ENCODE results near the gene DHCR7. TPM values are rescaled to one million over a fixed set of nuclear protein-coding genes. Genes with fewer than 3 reads are reported as not detected.

Gene DHCR7
- polyA plus RNA-seq, 2 of the 4 experiments (the other 2 are of a cell fraction), result 44.2 to 82.2 TPM

GRCh38 chr11:71399341-71399740 lies 48.9 kb downstream of the DHCR7 start:
- no peak for ATAC-seq
- TF ChIP-seq POLR2AphosphoS2 (conservative IDR thresholded peaks at IDR 0.05; ENCODE audit: low read length) (no peak), ZSCAN20 (CRISPR knock-in tag; IDR thresholded peaks at IDR 0.05) (no peak), PHF8 (IDR thresholded peaks at IDR 0.05; ENCODE audit: borderline replicate concordance, low read depth) (no peak), FOXS1 (CRISPR knock-in tag; IDR thresholded peaks at IDR 0.05) (no peak), CTCF (IDR thresholded peaks at IDR 0.05) (no peak), TP53 (CRISPR knock-in tag; IDR thresholded peaks at IDR 0.05) (no peak), HES2 (IDR thresholded peaks at IDR 0.05) (no peak), CBX8 (IDR thresholded peaks at IDR 0.05) (no peak), HMGXB4 (CRISPR knock-in tag; IDR thresholded peaks at IDR 0.05; ENCODE audit: borderline replicate concordance) (no peak), CHD2 (IDR thresholded peaks at IDR 0.05; ENCODE audit: low read length, partially characterized antibody) (no peak), SMC3 (IDR thresholded peaks at IDR 0.05) (no peak), CHD4 (IDR thresholded peaks at IDR 0.05; ENCODE audit: borderline replicate concordance) (no peak), RFX5 (IDR thresholded peaks at IDR 0.05) (no peak)
- 76% methylated on average over 7 of the region's 7 CpGs for WGBS (ENCODE audit: missing lambda C conversion rate)
- Histone ChIP-seq H3K4me1 (no peaks in the 10 kb centered on the region), H3K9me3 (peaks cover 5% of the 10 kb centered on the region), H3K4me3 (no peak overlapping the region), H3K27ac (no peak overlapping the region), H3K4me2 (no peak overlapping the region)
- ChIA-PET POLR2A (no interaction called here), CTCF (no interaction called here)
- no peak for DNase-seq (ENCODE audit: low read depth in 1 of 2, low spot score in 1 of 2)
- FAIRE-seq, result no peak

- ChIA-PET CTCF (interaction anchor here (0.8 to 1.0 kb wide), 2 partner anchors 8 to 16 kb away, joined by 3 read pairs; no protein-coding TSS in a partner anchor), POLR2A (no interaction called here)
- WGBS (ENCODE audit: missing lambda C conversion rate), result 70% methylated on average over 10 of the region's 17 CpGs
- H3K4me1 ChIP-seq, result no peaks in the 10 kb centered on the region
- DNase-seq (ENCODE audit: low read depth in 1 of 2, low spot score in 1 of 2) (no peak), FAIRE-seq (no peak), ATAC-seq (no peak)
- H3K4me2 ChIP-seq, result no peak overlapping the region
- H3K4me3 ChIP-seq, result no peak overlapping the region
- no peak overlapping the region for H3K27ac ChIP-seq
- TF ChIP-seq RCOR1 (IDR thresholded peaks at IDR 0.05; ENCODE audit: low read depth, low read length), result no peak
- no peak for TF ChIP-seq GATA3 (IDR thresholded peaks at IDR 0.05; ENCODE audit: borderline replicate concordance)
- TF ChIP-seq POLR2A (IDR thresholded peaks at IDR 0.05; ENCODE audit: low read length), result no peak
- H3K9me3 ChIP-seq, result no peaks in the 10 kb centered on the region
These were observed 50.2 kb downstream of the DHCR7 start for GRCh38 chr11:71397961-71398360.

GRCh38 chr11:71397331-71397860 lies 50.8 kb downstream of the DHCR7 start:
- H3K27ac ChIP-seq, result no peak overlapping the region
- ChIA-PET CTCF (interaction anchor here (0.8 to 1.9 kb wide), 3 partner anchors 9 to 23 kb away, joined by 3 to 9 read pairs (median 3); no protein-coding TSS in a partner anchor), POLR2A (no interaction called here)
- no peak overlapping the region for H3K4me3 ChIP-seq
- TF ChIP-seq FOXS1 (CRISPR knock-in tag; IDR thresholded peaks at IDR 0.05), result no peak
- no peak for TF ChIP-seq HOXA7 (CRISPR knock-in tag; IDR thresholded peaks at IDR 0.05)
- TF ChIP-seq POLR2AphosphoS2 (conservative IDR thresholded peaks at IDR 0.05; ENCODE audit: low read length), result no peak
- no peak for TF ChIP-seq MAX (IDR thresholded peaks at IDR 0.05)
- TF ChIP-seq JUN (IDR thresholded peaks at IDR 0.05), result no peak
- TF ChIP-seq HOXB5 (CRISPR knock-in tag; IDR thresholded peaks at IDR 0.05), result no peak
- WGBS (ENCODE audit: missing lambda C conversion rate), result 85% methylated on average over 8 of the region's 10 CpGs
- FAIRE-seq, result no peak
- no peaks in the 10 kb centered on the region for H3K9me3 ChIP-seq
- no peak overlapping the region for H3K4me2 ChIP-seq
- no peak for DNase-seq (ENCODE audit: low read depth in 1 of 2, low spot score in 1 of 2)
- no peak for ATAC-seq
- H3K4me1 ChIP-seq, result no peaks in the 10 kb centered on the region
